OCI-M1 (cell line): ENCODE measurements around the gene UBE2J1.

Experiments
- DNase-seq: peaks from one replicate; lab custom pipeline; 2025; lab: John Stamatoyannopoulos, UW

UBE2J1 gene

GRCh38 chr6:89364586-89364985 is 12.1 kb upstream of the UBE2J1 start:
- DNase-seq, result no peak

GRCh38 chr6:89361171-89361570 is 8.6 kb upstream of the UBE2J1 start:
- no peak for DNase-seq

- peak; percentile 27 for DNase-seq
Measured at GRCh38 chr6:89360415-89360999, 8.0 kb upstream of the UBE2J1 start.

- DNase-seq, result peak; percentile 26
Measured at GRCh38 chr6:89359561-89359960, 7.0 kb upstream of the UBE2J1 start.

- DNase-seq, result peak; percentile 55
Measured at GRCh38 chr6:89357390-89357789, 4.9 kb upstream of the UBE2J1 start.

- peak; percentile 41 for DNase-seq
Measured at GRCh38 chr6:89356642-89357170, 4.2 kb upstream of the UBE2J1 start.

- DNase-seq, result no peak
Measured at GRCh38 chr6:89355511-89356194, 3.1 kb upstream of the UBE2J1 start.

GRCh38 chr6:89353702-89354392 is 1.3 kb upstream of the UBE2J1 start:
- DNase-seq, result no peak

- DNase-seq, result no peak
Measured at GRCh38 chr6:89353118-89353556, 615 bp upstream of the UBE2J1 start.

GRCh38 chr6:89351671-89352277 is 748 bp downstream of the UBE2J1 start:
- peak; percentile 77 for DNase-seq

- DNase-seq, result peak; percentile 79
Measured at GRCh38 chr6:89350281-89350966, 2.1 kb downstream of the UBE2J1 start.

GRCh38 chr6:89348372-89348771 is 4.2 kb downstream of the UBE2J1 start:
- no peak for DNase-seq

GRCh38 chr6:89347825-89348224 is 4.7 kb downstream of the UBE2J1 start:
- DNase-seq, result peak; percentile 31

GRCh38 chr6:89346433-89346832 is 6.1 kb downstream of the UBE2J1 start:
- no peak for DNase-seq

- DNase-seq, result peak; percentile 69
Measured at GRCh38 chr6:89339565-89339964, 13.0 kb downstream of the UBE2J1 start.

- no peak for DNase-seq
Measured at GRCh38 chr6:89335164-89335563, 17.4 kb downstream of the UBE2J1 start.

- no peak for DNase-seq
Measured at GRCh38 chr6:89330910-89331309, 21.6 kb downstream of the UBE2J1 start.

- peak; percentile 46 for DNase-seq
Measured at GRCh38 chr6:89328976-89329375, 23.5 kb downstream of the UBE2J1 start.

- DNase-seq, result no peak
Measured at GRCh38 chr6:89324304-89324703, 28.2 kb downstream of the UBE2J1 start.

GRCh38 chr6:89323511-89323971 is 29.0 kb downstream of the UBE2J1 start:
- DNase-seq, result no peak

GRCh38 chr6:89321131-89321970 is 31.2 kb downstream of the UBE2J1 start:
- peak; percentile 98 for DNase-seq
